Measurements from ENCODE around the gene TMEM183A. TPM values are rescaled to one million over a fixed set of nuclear protein-coding genes. Genes with fewer than 3 reads are reported as not detected.

The TMEM183A gene
- total and polyA plus RNA-seq, 9 of the 15 experiments (the other 6 are each of a cell fraction or from before 2014, with no cell fraction given), result 23.4 to 190 (median 124) TPM

GRCh38 chr1:203033287-203033686 is 26.1 kb downstream of the TMEM183A start:
- Histone ChIP-seq H3K4me3 (no peak overlapping the region), H3K4me1 (replicated peaks in 1 of 2; ENCODE audit: control insufficient read depth in 2 of 2, insufficient read depth in 2 of 2, low read length in 2 of 2) (peaks cover 0 to 8% of the 10 kb centered on the region in 2 experiments; a peak in 3 of 5 replicates), H3K36me3 (ENCODE audit: control insufficient read depth, insufficient read depth, low read length) (no peaks in the 10 kb centered on the region; the same call in 2 of the 3 replicates), H4K20me1 (replicated peaks; ENCODE audit: control insufficient read depth, insufficient read depth, low read length) (peaks cover 31% of the 10 kb centered on the region), H3K4me2 (ENCODE audit: insufficient read depth, low read length) (no peak overlapping the region), H3K27ac (ENCODE audit: extremely low read depth, low read depth, low read length) (no peak overlapping the region), H3K9me1 (ENCODE audit: control insufficient read depth, insufficient read depth, low read length) (no peaks in the 10 kb centered on the region), H3K27me3 (ENCODE audit: control insufficient read depth in 2 of 2, insufficient read depth in 2 of 2, low read length in 2 of 2) (peaks cover 23 to 32% of the 10 kb centered on the region in 2 experiments; a peak in 4 of 5 replicates), H3K79me2 (ENCODE audit: control insufficient read depth, insufficient read depth, low read length) (no peaks in the 10 kb centered on the region), H3K9me3 (replicated peaks; ENCODE audit: control insufficient read depth, insufficient read depth, low read depth, low read length) (no peaks in the 10 kb centered on the region), H2AFZ (ENCODE audit: low read depth, low read length) (no peak overlapping the region), H3K9ac (ENCODE audit: insufficient read depth in 1 of 2, low read depth in 2 of 2, low read length in 2 of 2) (no peak overlapping the region)
- WGBS (ENCODE audit: insufficient coverage, low coverage, missing lambda C conversion rate), result 9% methylated on average over 2 of the region's 2 CpGs
- no peak for FAIRE-seq
- BruUV-seq (replicated peaks), result no TSS peak
- TF ChIP-seq SNIP1 (IDR thresholded peaks at IDR 0.05; ENCODE audit: low read depth) (no peak), NFATC3 (IDR thresholded peaks at IDR 0.05) (no peak), E2F6 (IDR thresholded peaks at IDR 0.05; ENCODE audit: borderline replicate concordance in 1 of 2, extremely low read depth in 1 of 2, insufficient read depth in 1 of 2, insufficient read length in 1 of 2, low read depth in 1 of 2, low read length in 1 of 2, poor library complexity in 1 of 2, severe bottlenecking in 1 of 2) (no peak), MLLT1 (IDR thresholded peaks at IDR 0.05) (no peak), ZNF592 (IDR thresholded peaks at IDR 0.05) (no peak), MAFK (IDR thresholded peaks at IDR 0.05; ENCODE audit: low read length) (peak; percentile 38; the same call in 1 of the 2 replicates), C11orf30 (IDR thresholded peaks at IDR 0.05; ENCODE audit: low read depth) (peak; percentile 23; the same call in 1 of the 2 replicates), ZNF511 (CRISPR knock-in tag; IDR thresholded peaks at IDR 0.05) (no peak), HMGN3 (IDR thresholded peaks at IDR 0.05; ENCODE audit: borderline replicate concordance, extremely low read depth, insufficient read length, low read depth, low read length) (no peak), MAFG (tag; conservative IDR thresholded peaks at IDR 0.05) (peak; percentile 19; the same call in 1 of the 2 replicates), SMC3 (conservative IDR thresholded peaks at IDR 0.05; ENCODE audit: insufficient read depth, low read depth, low read length) (no peak), ZNF224 (CRISPR knock-in tag; IDR thresholded peaks at IDR 0.05) (no peak), ZNF316 (IDR thresholded peaks at IDR 0.05) (peak; percentile 32; the same call in 1 of the 2 replicates), ZNF324 (CRISPR knock-in tag; IDR thresholded peaks at IDR 0.05) (no peak)
- no peak for DNase-seq (ENCODE audit: extremely low read depth in 1 of 4, low spot score in 3 of 4)
- POLR2A ChIA-PET, result interaction anchor here (1.5 kb wide), 1 partner anchor 26 kb away, joined by 5 read pairs; the partner anchor contains the start of gene TMEM183A
- ATAC-seq, result no peak
- intact Hi-C loops (cut with micrococcal nuclease), result loop anchor here (10.0 kb wide), 1 partner anchor 302 kb away; no protein-coding TSS in a partner anchor
- in situ Hi-C loops (cut with MboI), result loop anchor here (5.0 kb wide), 2 partner anchors 184 to 299 kb away; no protein-coding TSS in a partner anchor
- CTCF ChIA-PET (ENCODE audit: low intra/inter-chr PET ratio), result no interaction called here
